HG02623 (cell line): ENCODE measurements around the gene IL1R1.
A peak's percentile ranks its signal among the peaks of the same experiment; 100 is the strongest.
"Not testable (repeated sequence)": the region's sequence is repeated elsewhere in the genome, so short reads cannot be mapped to it uniquely, and the experiment has no call there.

Experiments used
- ATAC-seq: cut with Tn5 transposase; IDR thresholded peaks from one replicate; pipeline ENCODE4 v1.9.1; 2021; ENCODE audit warnings: moderate library complexity; ENCODE audit not compliant: unreplicated experiment

Gene IL1R1, protein sequence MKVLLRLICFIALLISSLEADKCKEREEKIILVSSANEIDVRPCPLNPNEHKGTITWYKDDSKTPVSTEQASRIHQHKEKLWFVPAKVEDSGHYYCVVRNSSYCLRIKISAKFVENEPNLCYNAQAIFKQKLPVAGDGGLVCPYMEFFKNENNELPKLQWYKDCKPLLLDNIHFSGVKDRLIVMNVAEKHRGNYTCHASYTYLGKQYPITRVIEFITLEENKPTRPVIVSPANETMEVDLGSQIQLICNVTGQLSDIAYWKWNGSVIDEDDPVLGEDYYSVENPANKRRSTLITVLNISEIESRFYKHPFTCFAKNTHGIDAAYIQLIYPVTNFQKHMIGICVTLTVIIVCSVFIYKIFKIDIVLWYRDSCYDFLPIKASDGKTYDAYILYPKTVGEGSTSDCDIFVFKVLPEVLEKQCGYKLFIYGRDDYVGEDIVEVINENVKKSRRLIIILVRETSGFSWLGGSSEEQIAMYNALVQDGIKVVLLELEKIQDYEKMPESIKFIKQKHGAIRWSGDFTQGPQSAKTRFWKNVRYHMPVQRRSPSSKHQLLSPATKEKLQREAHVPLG

DNA sequence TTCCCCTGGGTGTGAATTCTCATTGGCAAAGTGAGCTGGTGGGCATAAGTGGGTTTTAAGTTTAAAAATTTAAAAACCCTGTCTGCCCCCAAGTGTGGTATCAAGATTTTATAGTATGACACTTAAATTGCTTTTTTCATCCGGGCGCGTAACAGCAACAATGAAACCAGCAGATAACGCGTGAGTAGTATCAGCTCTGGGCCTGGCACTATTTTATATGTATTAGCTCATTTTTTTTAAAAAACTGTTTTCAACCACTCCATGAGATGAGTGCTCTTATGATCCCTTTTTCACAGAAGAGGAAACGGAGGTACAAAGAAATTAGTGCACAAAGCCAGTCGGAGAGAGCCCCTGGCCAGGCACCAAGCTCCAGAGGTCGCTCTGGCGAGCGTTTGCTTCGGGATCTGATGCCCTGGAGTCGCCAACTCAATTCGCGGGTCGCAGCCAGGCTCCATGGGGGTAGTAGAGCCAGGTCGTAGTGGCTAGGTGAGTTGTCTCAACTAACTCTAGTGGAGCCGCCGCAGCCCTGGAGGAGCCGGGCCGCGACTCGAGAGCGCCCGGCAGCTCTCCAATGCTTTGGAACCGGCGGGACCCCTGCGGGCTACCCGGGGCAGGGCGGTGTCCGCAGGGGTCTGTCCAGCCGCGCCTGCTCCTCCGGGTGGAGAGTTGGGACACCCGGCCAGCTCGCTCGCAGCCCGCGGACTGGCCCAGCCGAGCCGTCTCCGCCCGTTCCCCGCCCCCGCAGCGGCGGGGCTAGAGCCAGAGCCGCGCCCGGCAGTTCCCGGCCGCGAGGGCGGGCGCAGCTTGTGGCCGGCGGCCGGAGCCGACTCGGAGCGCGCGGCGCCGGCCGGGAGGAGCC is at the start of gene IL1R1:
Gene IL1R1 (plus strand): TSS at position 777 of the 859 bp plus-strand sequence. CDS start 14,979 bp downstream, outside the sequence.
- no peak for ATAC-seq

DNA sequence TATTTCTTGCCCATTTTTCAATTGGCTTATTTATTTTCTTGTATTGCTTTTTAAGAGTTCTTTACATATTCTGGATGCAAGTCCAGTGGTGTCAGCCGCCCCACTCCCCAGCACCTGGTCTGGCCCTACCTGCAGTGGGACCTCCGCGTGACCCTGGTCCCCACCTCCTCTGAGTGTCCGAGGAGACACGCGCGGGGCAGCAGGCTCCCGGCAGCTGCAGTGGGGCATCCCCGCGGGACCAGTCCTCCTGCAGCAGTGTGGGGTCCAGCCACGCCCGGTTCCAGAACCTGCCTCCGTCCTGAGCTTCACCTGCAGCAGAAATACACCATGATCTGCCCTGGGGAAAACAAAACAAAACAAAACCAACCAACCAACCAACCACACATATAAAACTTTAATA is 48.9 kb upstream of the IL1R1 start:
- no peak for ATAC-seq

DNA sequence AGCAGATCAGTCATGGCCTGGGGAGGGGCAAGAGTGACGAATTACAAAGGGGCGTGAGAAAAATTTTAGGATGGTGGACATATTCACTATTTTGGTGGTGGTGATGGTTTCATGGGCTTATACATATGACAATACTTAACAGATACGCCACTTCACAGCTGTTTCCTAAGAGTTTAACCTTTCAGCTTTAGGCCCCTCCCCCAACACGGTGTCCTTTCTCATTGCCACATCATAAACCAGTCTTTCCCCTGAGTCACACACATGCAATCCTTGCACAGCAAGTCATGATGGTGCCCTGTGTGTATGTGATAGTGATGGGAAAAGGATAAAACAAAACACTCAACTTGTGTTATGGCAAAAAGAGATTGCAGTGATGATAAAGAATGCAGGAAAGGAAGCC is 47.6 kb upstream of the IL1R1 start:
- no peak for ATAC-seq

DNA sequence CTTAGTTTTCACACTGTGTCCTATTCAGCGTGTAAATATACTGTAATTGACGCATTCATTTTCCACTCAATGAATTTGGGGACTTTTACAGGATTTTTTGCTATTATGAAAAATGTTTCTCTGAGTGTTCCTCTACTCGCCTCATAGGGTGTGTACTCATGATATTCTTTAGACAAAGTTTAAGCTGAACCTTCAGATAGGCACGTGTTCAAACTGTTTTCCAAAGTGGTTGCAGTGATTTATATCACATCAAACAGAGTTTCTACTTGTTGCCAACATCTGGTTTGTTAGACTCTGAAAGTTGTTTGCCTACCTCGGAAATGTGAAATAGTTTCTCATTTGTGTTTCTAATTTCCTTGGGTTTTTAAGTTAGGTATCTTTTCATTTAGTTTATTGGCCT is 46.4 kb upstream of the IL1R1 start:
- ATAC-seq, result no peak

DNA sequence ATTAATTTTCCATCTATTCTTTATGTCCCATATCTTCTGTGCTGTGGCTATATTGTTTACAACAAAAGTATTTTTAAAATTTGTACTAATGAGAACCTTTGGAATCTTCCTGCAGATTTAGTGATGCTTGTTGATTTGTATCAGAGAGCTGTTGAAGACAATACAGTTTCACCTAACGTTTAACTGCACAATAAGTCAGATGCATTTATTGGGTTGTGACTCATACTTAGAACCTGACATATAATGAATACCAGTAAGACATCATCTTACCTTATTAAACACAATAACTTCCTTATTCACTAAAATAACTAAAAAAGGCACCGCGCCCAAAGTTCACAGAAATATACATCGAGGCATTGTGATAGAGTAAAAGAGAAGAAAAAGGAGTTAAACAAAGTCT is 43.8 kb upstream of the IL1R1 start:
- no peak for ATAC-seq

DNA sequence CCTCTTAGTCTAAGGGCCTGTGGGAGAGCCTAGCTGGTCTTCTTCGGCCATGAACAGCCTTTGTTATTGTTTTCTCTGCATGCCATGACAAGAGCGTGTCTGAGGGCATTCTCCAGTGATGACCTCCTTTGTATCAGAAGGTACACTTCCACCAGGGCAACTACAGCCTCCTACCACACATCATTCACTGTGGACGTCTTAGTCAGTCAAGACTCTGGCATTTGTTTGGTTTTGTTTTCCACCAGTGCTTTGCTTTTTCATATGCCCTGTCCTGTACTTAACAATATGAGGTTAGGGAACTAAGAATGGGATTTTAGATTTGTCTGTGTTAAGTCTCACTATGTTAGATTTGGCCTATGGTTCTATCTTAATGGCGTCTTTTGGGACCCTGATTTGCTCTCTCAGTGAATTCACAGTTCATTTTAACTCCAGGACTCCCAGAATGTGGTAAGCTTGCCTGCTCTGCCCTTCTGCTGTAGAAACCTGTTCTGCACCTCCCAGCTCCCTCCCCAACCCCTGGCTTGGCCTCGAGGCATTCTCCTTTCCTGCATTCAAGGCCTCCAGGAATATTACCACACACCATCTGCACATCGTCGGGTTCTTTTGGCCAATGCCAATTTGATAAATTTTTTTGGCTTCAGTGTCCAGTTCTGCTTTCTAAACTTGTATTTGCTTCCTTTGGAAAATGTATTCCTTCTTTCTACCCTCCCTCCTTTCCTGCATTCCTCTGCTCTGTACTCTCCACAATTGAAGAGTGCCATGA is 42.8 kb upstream of the IL1R1 start:
- no peak for ATAC-seq

DNA sequence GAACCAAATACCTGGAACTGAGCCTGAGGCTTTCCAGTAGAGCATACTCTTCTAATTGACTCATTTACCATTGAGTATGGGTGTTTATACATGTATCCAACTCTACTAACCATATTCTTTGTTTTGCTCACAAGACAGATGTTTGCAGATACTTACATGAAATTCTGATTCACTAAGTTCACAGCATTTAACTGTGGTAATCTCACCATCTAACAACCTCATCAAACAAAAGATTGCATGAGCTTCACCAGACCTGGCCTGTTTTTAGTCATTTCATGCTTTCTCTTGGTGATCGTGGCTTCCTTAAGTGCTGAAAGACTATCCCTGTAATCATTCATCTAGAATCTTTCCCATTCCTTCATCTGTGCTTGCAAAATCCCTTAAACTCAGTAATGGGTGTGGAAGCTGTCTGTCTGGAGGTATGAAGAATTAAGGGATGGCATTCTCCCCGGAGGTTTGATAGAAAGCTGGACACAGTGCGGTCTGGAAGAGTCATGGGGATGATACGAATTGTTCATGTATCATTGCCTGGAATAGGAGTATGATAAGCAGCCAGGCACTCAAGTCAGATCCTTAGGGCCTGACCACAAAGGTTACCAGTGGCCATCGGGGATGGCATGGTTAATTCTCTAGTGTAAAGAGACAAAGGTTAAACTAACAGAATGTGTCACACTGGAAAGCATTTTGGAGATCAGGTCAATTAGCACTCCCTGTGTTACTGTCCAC is 42.0 kb upstream of the IL1R1 start:
- ATAC-seq, result no peak

DNA sequence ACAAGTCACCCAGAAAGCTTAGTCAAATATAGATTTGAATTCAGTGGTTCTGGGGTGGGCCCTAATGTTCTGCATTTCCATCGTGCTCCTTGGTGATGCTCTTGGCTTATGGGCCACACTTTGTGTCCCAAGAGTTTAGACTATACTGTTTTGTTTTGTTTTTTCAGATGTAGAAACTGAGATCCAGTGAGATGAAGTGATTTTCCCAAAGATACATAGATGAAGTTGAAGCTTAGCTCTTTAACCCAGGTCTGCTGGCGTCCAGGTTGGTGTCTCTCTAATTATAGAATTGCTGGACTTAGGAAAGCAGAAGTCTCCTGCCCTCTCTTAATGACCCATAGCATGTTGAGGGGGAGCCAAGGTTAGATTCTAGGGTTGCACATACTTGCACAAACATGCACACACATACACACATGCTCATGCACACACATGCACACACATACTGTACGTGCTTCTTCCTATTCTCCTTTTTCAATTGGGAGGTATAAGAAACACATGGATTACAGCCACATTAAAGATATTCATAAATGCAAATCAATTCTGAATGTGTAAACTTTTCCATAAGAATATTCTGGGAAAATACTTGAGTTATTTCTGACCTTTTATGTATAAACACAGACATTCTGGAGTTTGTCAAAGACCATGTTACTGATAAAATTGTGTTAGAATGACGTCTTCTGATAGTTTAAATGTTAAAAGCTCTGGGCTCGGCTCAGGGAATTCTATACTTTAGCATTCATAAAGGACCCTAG is 41.3 kb upstream of the IL1R1 start:
- ATAC-seq, result no peak

DNA sequence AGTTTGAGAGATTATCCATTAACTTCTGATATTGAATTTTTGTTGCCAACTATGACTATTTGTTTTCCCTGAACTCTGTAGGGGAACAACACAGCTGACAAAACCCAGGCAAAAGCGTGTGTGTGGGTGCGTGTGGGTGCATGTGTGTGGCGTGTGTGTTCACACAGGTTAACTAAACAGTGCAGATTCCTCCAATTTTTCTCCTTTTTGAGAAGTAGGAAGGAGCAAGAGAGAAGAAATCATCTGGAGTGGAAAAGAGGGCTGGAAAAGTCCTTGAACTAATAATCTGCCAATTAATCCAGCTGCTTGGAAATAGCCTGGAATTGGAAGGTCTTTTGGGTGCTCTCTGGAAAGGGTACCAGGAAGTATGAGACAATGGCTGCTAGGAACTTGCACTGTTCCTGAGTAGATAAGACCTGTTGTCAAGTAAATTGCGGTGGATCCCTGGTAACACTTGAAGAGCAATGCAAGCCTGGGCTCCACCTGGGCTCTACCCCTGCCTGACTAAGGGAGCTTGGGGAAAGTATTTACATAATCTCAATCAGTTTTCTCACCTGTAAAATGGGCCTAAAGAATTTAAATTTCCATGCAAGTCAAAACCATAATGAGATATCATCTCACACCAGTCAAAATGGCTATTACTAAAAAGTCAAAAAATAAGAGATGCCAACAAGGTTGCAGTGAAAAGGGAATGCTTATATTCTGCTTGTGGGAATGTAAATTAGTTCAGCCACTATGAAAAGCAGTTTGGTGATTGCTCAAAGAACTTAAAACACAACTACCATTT is 40.5 kb upstream of the IL1R1 start:
- no peak for ATAC-seq

DNA sequence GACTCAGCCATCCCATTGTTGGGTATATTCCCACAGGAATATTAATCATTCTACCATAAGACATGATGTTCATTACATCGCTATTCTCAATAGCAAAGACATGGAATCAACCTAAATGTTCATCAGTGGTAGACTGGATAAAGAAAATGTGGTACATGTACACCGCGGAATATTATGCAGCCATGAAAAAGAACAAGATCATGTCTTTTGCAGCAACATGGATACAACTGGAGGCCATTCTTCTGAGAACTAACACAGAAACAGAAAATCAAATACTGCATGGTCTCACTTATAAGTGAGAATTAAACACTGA is 40.0 kb upstream of the IL1R1 start:
- not testable (repeated sequence) for ATAC-seq

DNA sequence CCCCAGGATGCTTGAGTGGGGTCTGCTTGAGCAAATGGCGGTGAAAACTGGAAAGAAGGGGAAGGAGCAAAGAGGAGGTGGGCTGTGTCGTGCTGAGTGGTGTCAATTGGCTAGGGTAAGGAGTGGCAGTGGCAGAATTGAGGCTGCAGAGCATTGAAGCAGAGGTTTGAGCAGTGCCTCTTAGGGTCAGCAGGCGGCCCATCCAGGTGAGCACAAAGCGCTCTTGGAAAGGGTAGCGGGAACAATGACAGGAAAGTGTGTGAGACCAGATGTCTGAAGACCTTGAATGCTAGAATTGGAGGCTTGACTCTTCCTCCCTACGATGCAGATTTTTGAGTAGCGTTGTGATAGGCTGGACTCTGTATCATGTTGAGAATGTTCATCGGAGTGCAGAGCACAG is 39.3 kb upstream of the IL1R1 start:
- no peak for ATAC-seq

DNA sequence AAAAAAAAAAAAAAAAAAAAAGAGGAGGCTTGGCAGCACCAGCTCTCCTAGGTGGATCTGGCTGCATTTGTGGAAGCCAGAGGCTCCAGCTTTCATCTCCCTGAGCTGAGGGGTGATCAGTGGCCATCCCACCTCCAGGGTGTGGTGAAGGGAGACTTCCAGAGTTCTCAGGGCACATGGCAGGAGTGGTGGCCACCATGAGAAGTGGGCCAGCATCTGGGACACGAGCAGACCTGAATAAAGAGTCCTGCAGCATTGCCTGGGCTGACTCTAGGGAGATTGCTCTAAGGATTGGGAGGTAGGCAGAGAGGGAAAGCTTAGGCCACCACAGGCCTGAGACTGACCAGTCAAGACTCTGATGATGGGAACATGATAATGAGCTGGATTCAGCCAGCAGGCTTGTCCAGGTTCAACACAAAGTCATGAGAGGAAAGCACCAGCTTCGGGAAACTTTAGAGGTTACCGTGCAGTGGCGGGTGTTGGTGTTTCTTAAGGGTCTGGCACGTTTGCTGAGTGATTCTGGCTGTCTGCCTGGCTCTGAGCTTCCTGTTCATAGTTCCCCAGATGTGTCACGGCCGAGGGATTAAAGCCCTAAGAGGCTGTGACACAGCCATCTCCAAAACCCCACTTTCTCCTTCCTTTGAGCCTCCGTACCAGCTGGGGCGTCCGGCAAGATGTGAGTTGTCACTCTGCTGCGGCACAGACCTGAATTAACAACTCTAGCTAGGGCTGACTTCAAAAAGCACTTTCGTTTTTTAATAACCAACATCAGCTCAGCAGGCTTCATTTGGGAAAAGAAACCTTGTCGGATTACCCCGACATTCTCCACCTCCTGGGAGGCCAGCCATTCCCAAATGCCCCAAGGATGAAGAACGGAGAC is 38.3 kb upstream of the IL1R1 start:
- peak; percentile 75 for ATAC-seq

DNA sequence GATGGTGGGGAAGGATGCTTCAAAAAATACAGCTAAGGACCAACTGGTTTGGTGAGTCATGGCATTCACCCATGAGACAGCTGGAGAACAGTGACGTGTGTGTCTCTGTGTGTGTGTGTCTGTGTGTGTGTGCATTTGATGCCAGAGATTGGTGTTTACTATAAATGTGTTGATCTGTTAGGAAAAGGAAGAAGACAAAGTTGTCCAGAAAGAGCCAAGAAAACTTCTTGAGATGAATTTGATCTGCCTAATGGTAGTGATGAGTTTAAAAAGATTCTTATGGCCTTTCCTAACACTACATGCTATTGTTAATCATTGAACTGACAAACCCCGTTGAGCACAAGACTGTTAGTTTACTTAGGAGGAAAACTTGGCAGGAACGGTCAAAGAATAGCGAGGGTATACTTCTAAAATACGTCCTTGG is 36.4 kb upstream of the IL1R1 start:
- ATAC-seq, result no peak

DNA sequence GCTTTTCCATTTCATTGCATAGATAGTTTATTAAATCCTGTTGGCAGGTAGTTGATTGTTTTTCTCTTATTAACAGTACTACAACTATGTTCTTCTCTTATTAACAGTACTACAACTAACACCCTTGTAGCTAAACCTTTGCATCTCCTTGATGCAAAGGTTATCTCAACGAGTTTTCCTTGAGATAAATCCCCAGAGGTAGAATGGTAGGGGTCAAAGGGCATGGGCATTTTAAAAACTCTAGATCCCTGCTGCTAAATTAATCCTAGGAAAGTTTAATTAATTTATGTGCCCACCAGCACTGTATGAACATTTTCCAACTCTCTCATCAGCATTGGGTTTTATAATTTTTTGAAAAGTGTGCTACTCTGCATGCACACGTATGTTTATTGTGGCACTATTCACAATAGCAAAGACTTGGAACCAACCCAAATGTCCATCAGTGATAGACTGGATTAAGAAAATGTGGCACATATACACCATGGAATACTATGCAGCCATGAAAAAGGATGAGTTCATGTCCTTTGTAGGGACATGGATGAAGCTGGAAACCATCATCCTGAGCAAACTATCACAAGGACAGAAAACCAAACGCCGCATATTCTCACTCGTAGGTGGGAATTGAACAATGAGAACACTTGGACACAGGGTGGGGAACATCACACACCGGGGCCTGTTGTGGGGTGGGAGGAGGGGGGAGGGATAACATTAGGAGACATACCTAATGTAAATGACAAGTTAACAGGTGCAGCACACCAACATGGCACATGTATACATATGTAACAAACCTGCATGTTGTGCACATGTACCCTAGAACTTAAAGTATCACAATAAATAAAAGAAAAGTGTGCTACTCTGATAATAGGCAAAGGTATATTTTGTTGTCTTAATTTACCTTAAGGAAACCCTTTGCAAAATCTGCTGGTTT is 35.5 kb upstream of the IL1R1 start:
- ATAC-seq, result not testable (repeated sequence)

DNA sequence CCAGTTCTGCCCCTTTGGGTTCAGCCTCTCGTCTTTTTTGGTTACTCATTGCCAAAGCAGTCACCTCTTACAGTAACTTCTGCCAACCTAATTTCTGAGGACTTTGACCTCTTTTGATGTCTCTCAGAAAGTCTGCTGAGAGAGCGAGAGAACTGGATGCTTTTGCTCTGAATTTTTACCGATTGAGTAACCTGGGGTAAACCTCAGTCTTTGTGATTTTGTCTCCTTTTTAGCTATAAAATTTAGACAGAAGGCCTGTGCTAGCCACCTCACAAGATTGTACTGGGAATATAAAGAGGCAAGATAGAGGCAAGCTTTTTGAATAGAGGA is 34.8 kb upstream of the IL1R1 start:
- ATAC-seq, result no peak

DNA sequence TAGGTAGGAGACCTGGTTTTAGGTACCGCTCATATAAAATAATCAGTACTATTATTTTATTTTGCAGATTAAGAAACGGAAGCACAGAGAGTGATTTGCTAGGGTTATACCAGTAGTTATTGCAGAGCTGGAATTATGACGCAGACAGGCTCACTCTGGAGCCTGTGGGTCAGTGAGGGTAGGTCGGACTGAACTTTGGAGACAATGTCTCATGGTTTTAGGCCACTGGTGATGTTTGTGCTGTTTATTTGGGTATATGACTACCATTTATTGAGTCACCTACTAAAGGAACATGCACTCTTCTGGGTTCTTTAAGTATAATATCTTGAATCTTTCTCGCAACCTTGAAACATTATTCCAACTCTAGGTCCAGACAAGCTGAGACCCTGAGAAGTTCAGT is 33.5 kb upstream of the IL1R1 start:
- ATAC-seq, result no peak

DNA sequence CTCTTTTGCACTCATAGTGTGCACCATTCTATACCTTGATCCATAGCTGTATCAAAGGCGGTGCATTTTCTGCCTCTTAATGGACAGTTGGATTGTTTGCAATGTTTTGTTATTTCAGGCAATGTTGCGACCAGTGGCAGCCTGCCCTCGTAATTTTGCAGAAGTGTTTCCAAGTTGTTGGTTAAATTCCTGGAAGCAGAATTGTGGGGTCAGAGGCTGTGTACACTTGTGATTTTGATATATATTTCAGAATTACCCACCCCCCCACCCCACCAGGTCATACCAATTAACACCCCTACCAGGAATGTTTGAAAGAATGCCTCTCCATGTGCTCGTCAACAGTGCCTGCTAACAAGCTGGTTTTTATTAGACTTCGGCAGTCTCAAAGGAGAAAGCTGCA is 32.4 kb upstream of the IL1R1 start:
- no peak for ATAC-seq
